ENCODE measurements around the gene ITGA8. TPM values are rescaled to one million over a fixed set of nuclear protein-coding genes. Genes with fewer than 3 reads are reported as not detected.
"Not testable (repeated sequence)": the region's sequence is repeated elsewhere in the genome, so short reads cannot be mapped to it uniquely, and the experiment has no call there.

Gene ITGA8
- total RNA-seq, 1 experiment from 2014 or later = not detected

GRCh38 chr10:15476337-15476736, 243.4 kb downstream of the ITGA8 start:
- H3K27ac Mint-ChIP-seq (ENCODE audit: unreplicated experiment) = no peak overlapping the region
- H3K36me3 Mint-ChIP-seq (ENCODE audit: insufficient read depth, unreplicated experiment) = no peaks in the 10 kb centered on the region
- no peak overlapping the region for H3K4me3 Mint-ChIP-seq (ENCODE audit: unreplicated experiment)
- Histone ChIP-seq H3K9me3 (no peaks in the 10 kb centered on the region), H3K36me3 (ENCODE audit: control insufficient read depth, insufficient read depth, low read length) (no peaks in the 10 kb centered on the region), H3K4me1 (no peaks in the 10 kb centered on the region), H3K27me3 (replicated peaks; ENCODE audit: control insufficient read depth, insufficient read depth, low read length) (no peaks in the 10 kb centered on the region), H3K4me3 (ENCODE audit: low read depth, low read length) (no peak overlapping the region)
- no peak for DNase-seq
- intact Hi-C loops (cut with micrococcal nuclease; ENCODE audit: unreplicated experiment) = no loop called here
- CTCF ChIA-PET = no interaction called here
- BruUV-seq (replicated peaks) = no TSS peak
- H3K27me3 Mint-ChIP-seq (ENCODE audit: insufficient read depth, unreplicated experiment) = peaks cover 30% of the 10 kb centered on the region
- no peak for TF ChIP-seq CTCF (IDR thresholded peaks at IDR 0.05; ENCODE audit: insufficient read depth in 1 of 2, low read depth in 1 of 2, low read length in 1 of 2, severe bottlenecking in 1 of 2, unreplicated experiment in 1 of 2)
- POLR2A ChIA-PET = no interaction called here
- H3K4me1 Mint-ChIP-seq (ENCODE audit: low read depth, unreplicated experiment) = no peaks in the 10 kb centered on the region
- H3K9me3 Mint-ChIP-seq (ENCODE audit: unreplicated experiment) = no peaks in the 10 kb centered on the region

GRCh38 chr10:15475439-15475838, 244.3 kb downstream of the ITGA8 start:
- BruUV-seq (replicated peaks); POLR2A ChIA-PET: not testable (repeated sequence)

GRCh38 chr10:15474671-15475070, 245.1 kb downstream of the ITGA8 start:
- CTCF ChIA-PET = no interaction called here
- H3K4me3 ChIP-seq (ENCODE audit: low read depth, low read length) = no peak overlapping the region
- POLR2A ChIA-PET = no interaction called here
- no peaks in the 10 kb centered on the region for H3K36me3 Mint-ChIP-seq (ENCODE audit: insufficient read depth, unreplicated experiment)
- no peak overlapping the region for H3K4me3 Mint-ChIP-seq (ENCODE audit: unreplicated experiment)
- H3K27me3 ChIP-seq (replicated peaks; ENCODE audit: control insufficient read depth, insufficient read depth, low read length) = no peaks in the 10 kb centered on the region
- H3K27ac Mint-ChIP-seq (ENCODE audit: unreplicated experiment) = no peak overlapping the region
- no peak for TF ChIP-seq CTCF (IDR thresholded peaks at IDR 0.05; ENCODE audit: insufficient read depth in 1 of 2, low read depth in 1 of 2, low read length in 1 of 2, severe bottlenecking in 1 of 2, unreplicated experiment in 1 of 2)
- H3K4me1 ChIP-seq = no peaks in the 10 kb centered on the region
- intact Hi-C loops (cut with micrococcal nuclease; ENCODE audit: unreplicated experiment) = no loop called here
- H3K27me3 Mint-ChIP-seq (ENCODE audit: insufficient read depth, unreplicated experiment) = peaks cover 26% of the 10 kb centered on the region
- no peaks in the 10 kb centered on the region for H3K9me3 ChIP-seq
- no TSS peak for BruUV-seq (replicated peaks)
- no peaks in the 10 kb centered on the region for H3K36me3 ChIP-seq (ENCODE audit: control insufficient read depth, insufficient read depth, low read length)
- no peaks in the 10 kb centered on the region for H3K9me3 Mint-ChIP-seq (ENCODE audit: unreplicated experiment)
- no peak for DNase-seq
- no peaks in the 10 kb centered on the region for H3K4me1 Mint-ChIP-seq (ENCODE audit: low read depth, unreplicated experiment)

More at GRCh38 chr10:15475439-15475838, 244.3 kb downstream of the ITGA8 start:
- H3K36me3 Mint-ChIP-seq (ENCODE audit: insufficient read depth, unreplicated experiment); H3K27ac Mint-ChIP-seq (ENCODE audit: unreplicated experiment); H3K9me3 Mint-ChIP-seq (ENCODE audit: unreplicated experiment); H3K4me1 Mint-ChIP-seq (ENCODE audit: low read depth, unreplicated experiment); DNase-seq; H3K4me3 ChIP-seq (ENCODE audit: low read depth, low read length); H3K4me3 Mint-ChIP-seq (ENCODE audit: unreplicated experiment); H3K9me3 ChIP-seq; intact Hi-C loops (cut with micrococcal nuclease; ENCODE audit: unreplicated experiment); H3K27me3 ChIP-seq (replicated peaks; ENCODE audit: control insufficient read depth, insufficient read depth, low read length); H3K36me3 ChIP-seq (ENCODE audit: control insufficient read depth, insufficient read depth, low read length); H3K4me1 ChIP-seq: not testable (repeated sequence)
- peaks cover 30% of the 10 kb centered on the region for H3K27me3 Mint-ChIP-seq (ENCODE audit: insufficient read depth, unreplicated experiment)
- CTCF ChIA-PET = interaction anchor here (0.5 kb wide), 1 partner anchor 391 kb away, joined by 3 read pairs; no protein-coding TSS in a partner anchor

GRCh38 chr10:15473396-15473767, 246.3 kb downstream of the ITGA8 start:
- TF ChIP-seq CTCF (IDR thresholded peaks at IDR 0.05; ENCODE audit: insufficient read depth in 1 of 2, low read depth in 1 of 2, low read length in 1 of 2, severe bottlenecking in 1 of 2, unreplicated experiment in 1 of 2) = no peak
- POLR2A ChIA-PET = no interaction called here
- Histone ChIP-seq H3K27me3 (replicated peaks; ENCODE audit: control insufficient read depth, insufficient read depth, low read length) (no peaks in the 10 kb centered on the region; the same call in 1 of the 2 replicates), H3K9me3 (no peaks in the 10 kb centered on the region), H3K36me3 (ENCODE audit: control insufficient read depth, insufficient read depth, low read length) (no peaks in the 10 kb centered on the region), H3K4me3 (ENCODE audit: low read depth, low read length) (no peak overlapping the region), H3K4me1 (no peaks in the 10 kb centered on the region)
- DNase-seq = no peak
- intact Hi-C loops (cut with micrococcal nuclease; ENCODE audit: unreplicated experiment) = no loop called here
- Mint-ChIP-seq H3K4me3 (ENCODE audit: unreplicated experiment) (no peak overlapping the region), H3K27me3 (ENCODE audit: insufficient read depth, unreplicated experiment) (peaks cover 27% of the 10 kb centered on the region), H3K27ac (ENCODE audit: unreplicated experiment) (no peak overlapping the region), H3K36me3 (ENCODE audit: insufficient read depth, unreplicated experiment) (no peaks in the 10 kb centered on the region), H3K4me1 (ENCODE audit: low read depth, unreplicated experiment) (no peaks in the 10 kb centered on the region), H3K9me3 (ENCODE audit: unreplicated experiment) (no peaks in the 10 kb centered on the region)
- CTCF ChIA-PET = no interaction called here
- no TSS peak for BruUV-seq (replicated peaks)
